ENCODE data around the gene EFNA5. TPM values are rescaled to one million over a fixed set of nuclear protein-coding genes. Genes with fewer than 3 reads are reported as not detected.

Gene EFNA5
- total RNA-seq, 2 donors from 2014 or later: 9.7 to 11.1 TPM

DNA sequence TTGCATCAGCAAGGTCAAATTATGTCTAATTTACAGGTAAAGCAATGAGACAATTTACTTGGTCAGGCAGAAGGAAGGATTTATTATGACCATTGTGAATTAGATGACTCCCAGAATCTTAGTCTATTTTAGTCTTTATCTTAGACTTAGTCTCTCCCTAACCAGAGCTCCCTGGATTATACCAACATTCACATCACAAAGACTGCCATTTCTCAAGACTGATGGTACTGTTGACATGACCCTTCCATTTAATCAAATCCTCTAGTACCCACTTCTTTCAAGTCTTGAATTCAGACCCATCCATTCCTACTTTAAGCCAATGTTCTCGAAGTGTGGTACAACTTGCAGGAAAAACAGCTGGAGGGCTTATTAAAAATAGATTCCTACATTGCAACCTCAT is 257.0 kb downstream of the EFNA5 start:
- TF ChIP-seq, protein P1, sequence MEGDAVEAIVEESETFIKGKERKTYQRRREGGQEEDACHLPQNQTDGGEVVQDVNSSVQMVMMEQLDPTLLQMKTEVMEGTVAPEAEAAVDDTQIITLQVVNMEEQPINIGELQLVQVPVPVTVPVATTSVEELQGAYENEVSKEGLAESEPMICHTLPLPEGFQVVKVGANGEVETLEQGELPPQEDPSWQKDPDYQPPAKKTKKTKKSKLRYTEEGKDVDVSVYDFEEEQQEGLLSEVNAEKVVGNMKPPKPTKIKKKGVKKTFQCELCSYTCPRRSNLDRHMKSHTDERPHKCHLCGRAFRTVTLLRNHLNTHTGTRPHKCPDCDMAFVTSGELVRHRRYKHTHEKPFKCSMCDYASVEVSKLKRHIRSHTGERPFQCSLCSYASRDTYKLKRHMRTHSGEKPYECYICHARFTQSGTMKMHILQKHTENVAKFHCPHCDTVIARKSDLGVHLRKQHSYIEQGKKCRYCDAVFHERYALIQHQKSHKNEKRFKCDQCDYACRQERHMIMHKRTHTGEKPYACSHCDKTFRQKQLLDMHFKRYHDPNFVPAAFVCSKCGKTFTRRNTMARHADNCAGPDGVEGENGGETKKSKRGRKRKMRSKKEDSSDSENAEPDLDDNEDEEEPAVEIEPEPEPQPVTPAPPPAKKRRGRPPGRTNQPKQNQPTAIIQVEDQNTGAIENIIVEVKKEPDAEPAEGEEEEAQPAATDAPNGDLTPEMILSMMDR (IDR thresholded peaks at IDR 0.05): no peak
- H3K4me3 ChIP-seq: no peak overlapping the region
- no peaks in the 10 kb centered on the region for H3K36me3 ChIP-seq
- no peak overlapping the region for H3K27ac ChIP-seq
- DNase-seq: no peak
- no peaks in the 10 kb centered on the region for H3K27me3 ChIP-seq
- H3K9ac ChIP-seq (ENCODE audit: low read depth in 2 of 2, low read length in 2 of 2): no peak overlapping the region
- no peaks in the 10 kb centered on the region for H3K4me1 ChIP-seq
- intact Hi-C loops (cut with DNase I): no loop called here
- no peaks in the 10 kb centered on the region for H3K9me3 ChIP-seq

DNA sequence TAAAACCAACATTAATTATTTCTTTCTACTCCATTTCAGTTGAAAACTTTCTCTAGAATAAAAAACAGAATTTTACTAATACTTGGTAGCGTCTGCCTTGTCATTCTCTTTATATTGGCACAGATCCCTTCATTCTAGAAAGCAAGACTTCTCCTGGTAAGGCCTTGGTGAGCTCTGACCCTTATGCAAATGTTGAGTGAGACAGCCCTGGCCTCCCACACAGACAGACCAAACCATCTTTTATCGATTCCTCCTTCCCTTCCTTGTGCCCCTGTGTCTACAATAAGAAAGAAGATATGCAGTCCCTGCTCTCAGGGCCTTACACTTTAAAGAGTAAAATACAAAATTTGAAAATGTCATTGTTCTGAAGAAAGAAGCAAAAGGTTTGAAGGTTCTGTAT is 262.2 kb downstream of the EFNA5 start:
- H3K36me3 ChIP-seq: no peaks in the 10 kb centered on the region
- no peak for DNase-seq
- no peak overlapping the region for H3K9ac ChIP-seq (ENCODE audit: low read depth in 2 of 2, low read length in 2 of 2)
- no peaks in the 10 kb centered on the region for H3K4me1 ChIP-seq
- no peak overlapping the region for H3K27ac ChIP-seq
- TF ChIP-seq, protein P1 (IDR thresholded peaks at IDR 0.05): no peak
- intact Hi-C loops (cut with DNase I): no loop called here
- H3K9me3 ChIP-seq: no peaks in the 10 kb centered on the region
- no peak overlapping the region for H3K4me3 ChIP-seq
- no peaks in the 10 kb centered on the region for H3K27me3 ChIP-seq

DNA sequence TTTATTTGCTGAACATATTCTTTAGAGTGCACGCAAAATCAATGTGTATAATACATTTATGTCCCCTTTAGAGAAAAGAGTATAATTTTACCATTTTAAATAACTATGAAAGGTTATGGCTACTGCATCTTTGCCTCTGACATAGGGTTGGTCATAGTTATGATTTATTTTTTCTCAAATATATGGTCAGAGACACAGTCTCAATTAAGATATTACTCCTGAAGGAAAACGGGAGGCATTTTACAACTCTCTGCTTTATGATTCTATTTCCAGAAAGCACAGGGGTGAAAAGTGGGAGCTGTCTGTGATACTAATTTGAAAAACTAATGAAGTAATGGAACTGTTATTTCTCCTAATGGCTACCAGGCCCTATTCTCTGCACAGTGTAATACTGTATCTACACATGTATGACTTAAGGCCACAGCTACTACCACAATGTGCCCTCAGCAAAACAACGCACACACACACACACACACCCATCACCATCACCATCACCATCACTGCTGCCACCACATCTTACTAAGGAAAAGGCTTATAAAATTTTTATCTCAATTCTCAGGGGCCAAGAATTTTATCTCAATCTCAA is 262.9 kb downstream of the EFNA5 start:
- no peak for DNase-seq
- Histone ChIP-seq H3K4me3 (no peak overlapping the region), H3K9ac (ENCODE audit: low read depth in 2 of 2, low read length in 2 of 2) (no peak overlapping the region), H3K27ac (no peak overlapping the region), H3K9me3 (no peaks in the 10 kb centered on the region), H3K27me3 (no peaks in the 10 kb centered on the region), H3K36me3 (no peaks in the 10 kb centered on the region), H3K4me1 (no peaks in the 10 kb centered on the region)
- intact Hi-C loops (cut with DNase I): no loop called here
- TF ChIP-seq, protein P1 (IDR thresholded peaks at IDR 0.05): no peak

DNA sequence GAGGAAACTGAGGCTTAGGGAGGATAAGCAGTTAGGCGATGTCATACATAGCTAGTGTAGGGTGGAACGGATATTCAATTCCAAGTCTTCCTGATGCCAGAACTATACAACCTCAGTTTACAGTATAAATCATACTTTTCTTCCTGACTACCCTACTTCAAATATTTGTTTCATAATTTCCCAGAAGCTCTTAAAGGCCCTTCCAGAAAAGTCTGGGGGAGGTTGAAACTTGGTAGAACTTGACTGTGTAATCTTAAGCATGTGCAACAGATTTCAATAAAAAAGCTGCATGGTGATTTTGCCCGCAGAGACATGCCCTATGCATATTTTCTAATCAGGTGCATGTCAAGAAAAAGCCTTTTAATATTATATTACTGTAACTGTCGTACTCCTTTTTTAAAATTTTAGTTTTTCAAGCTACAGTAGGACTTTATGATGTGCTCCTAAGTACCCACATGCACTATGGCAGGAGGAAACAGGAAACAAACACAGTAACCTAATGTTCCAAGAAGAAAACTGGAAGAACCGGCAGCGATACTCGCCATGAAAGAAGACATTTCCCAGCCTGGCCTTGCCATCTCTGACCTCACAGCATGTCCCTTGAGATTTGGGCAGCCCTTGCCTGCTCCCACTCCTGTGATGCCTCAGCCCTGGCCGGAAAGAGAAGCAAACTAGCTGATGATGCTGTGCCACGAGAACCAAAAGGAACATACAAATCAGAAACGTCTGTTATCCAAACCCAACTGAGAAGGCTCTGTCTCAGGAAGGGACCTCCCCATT is 266.0 kb downstream of the EFNA5 start:
- H3K9ac ChIP-seq (ENCODE audit: low read depth in 2 of 2, low read length in 2 of 2): no peak overlapping the region
- TF ChIP-seq, protein P1 (IDR thresholded peaks at IDR 0.05): no peak
- H3K4me3 ChIP-seq: no peak overlapping the region
- H3K27ac ChIP-seq: no peak overlapping the region
- intact Hi-C loops (cut with DNase I): no loop called here
- H3K9me3 ChIP-seq: no peaks in the 10 kb centered on the region
- H3K4me1 ChIP-seq: no peaks in the 10 kb centered on the region
- no peaks in the 10 kb centered on the region for H3K36me3 ChIP-seq
- no peaks in the 10 kb centered on the region for H3K27me3 ChIP-seq
- DNase-seq: no peak

DNA sequence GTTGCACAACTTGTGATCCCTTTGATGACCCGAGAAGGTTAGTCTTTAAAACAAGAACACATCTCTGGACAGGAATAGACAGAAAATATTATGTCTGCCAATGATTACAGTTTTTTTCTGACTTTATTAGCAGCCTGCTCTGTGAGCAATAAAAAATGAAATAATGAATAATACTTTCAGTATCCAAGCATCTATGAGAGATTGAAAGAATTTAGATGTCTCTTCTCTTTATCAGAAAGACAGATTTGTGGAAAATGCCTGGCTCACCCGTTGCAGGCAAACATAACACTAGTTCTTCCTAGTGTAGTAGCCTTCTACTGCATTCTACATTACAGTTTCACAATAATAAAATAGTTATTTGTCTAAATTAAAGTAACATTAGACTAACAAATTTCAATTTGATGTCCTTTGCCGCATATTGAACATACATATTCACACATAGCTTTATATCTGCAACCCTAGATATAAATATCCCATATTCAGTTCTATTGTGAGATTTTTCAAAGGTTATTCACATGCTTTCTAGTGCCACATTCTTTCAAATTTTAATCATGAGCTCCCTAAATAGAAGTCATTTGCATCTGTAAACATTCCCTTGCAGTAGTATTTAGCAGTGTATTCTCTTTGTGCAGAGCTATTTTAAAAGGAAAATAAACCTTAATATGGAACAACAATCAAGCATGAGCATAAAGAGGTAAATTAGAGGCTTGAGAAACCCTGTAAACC is 267.3 kb downstream of the EFNA5 start:
- H3K4me3 ChIP-seq: no peak overlapping the region
- no peak overlapping the region for H3K27ac ChIP-seq
- no peaks in the 10 kb centered on the region for H3K27me3 ChIP-seq
- H3K9me3 ChIP-seq: no peaks in the 10 kb centered on the region
- H3K9ac ChIP-seq (ENCODE audit: low read depth in 2 of 2, low read length in 2 of 2): no peak overlapping the region
- TF ChIP-seq, protein P1 (IDR thresholded peaks at IDR 0.05): no peak
- no peak for DNase-seq
- intact Hi-C loops (cut with DNase I): no loop called here
- no peaks in the 10 kb centered on the region for H3K36me3 ChIP-seq
- no peaks in the 10 kb centered on the region for H3K4me1 ChIP-seq

Measured in colonic mucosa (tissue), 4 donors.